Activated CD4-positive, alpha-beta T cell treated with anti-CD3 and anti-CD28 coated beads, Interleukin-2, amount 50 U/mL, for 16 hours (primary cell): ENCODE data around the gene SEMA3D.

Experiments
- DNase-seq: peaks from one replicate; pipeline ENCODE4 v3.0.0-alpha.2; 2020

SEMA3D gene

DNA sequence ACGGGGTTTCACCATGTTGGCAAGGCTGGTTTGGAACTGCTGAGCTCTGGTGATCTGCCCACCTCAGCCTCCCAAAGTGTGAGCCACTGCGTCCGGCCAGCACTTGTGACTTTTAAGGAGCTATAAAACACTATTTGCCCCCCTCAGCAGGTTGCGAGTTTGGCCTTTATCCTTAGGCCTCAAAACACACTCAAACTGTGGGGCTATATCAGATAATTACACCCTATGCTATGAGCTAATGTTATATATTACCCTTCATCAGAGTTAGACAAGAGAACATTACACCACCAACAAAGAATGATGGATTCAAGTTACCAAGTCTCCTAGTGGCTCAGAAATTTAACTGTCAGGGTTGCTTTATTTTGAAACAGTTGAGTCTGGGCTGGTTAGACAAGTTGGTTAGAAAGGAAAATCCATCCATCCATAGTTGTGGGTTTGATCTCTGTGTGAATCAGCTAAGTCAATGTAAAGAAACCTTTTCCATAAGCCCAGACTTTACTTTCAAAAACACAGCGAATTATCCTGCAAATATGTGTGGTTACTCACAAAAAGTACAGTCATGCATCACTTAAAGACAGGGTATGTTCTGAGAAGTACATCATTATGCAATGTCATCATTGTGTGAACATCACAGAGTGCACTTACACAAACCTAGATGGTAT lies 115.8 kb downstream of the SEMA3D start:
- no peak for DNase-seq

DNA sequence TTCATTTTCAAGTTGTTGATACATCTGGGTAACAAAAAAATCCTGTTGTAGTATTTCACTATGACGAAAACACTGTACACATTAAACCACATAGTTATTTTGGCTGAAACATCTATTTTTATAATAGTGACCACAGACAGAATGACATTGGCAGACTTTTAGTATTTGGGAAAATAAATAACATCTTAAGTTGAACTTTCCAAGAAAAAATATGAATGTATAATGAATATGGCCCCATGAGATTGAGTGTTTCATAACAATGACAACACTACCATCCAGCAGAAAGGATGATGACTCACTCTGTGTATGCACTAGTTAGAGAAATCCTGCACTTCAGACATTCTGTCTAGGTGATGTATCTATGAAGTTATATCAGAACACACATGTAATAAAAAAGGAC lies 118.1 kb downstream of the SEMA3D start:
- DNase-seq = no peak

DNA sequence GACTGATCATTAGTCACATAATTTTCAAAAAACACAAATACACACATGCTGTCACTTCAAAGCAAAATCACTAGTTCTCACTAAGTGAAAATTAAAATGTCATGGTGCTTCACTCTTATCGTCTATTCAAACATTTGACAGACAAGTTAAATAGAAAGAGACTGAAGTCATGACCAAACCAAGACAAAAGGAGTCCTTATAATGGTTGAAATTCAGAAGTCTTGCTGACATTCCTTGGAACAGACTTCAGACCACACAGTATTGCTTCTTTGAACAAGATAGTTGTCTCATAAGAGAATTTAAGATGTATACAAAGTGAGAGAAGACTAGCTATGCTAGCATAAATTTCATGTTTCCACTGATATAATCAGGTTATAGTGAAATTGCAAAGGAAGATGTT lies 119.5 kb downstream of the SEMA3D start:
- no peak for DNase-seq

DNA sequence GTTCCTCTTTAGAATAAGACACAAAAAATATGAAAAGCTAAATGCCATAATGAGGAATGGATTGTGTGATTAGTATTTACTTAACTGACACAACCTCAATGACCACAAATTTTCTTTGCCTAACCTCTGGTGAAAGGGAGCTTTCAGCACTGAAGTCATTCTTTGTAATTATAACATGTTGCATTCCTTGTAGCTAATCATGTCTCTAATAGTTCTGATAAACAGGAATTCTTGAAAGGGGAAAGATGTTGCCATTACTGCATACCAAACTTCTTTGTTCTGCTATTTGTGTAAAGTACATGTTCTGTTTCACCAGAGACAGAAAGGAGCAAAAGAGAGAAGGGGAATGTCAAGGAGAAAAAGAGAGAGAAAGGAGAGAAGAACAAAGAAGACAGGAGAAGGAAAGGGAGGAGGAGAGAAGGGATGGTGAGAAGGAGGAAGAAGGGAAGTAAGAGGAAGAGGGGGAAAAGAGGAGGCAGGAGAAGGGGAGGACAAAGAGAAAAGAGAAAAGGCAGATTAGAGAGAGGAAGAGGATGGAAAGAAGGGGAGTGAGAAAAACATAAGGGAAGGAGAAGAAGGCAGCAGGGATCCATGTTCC lies 120.9 kb downstream of the SEMA3D start:
- DNase-seq = no peak

DNA sequence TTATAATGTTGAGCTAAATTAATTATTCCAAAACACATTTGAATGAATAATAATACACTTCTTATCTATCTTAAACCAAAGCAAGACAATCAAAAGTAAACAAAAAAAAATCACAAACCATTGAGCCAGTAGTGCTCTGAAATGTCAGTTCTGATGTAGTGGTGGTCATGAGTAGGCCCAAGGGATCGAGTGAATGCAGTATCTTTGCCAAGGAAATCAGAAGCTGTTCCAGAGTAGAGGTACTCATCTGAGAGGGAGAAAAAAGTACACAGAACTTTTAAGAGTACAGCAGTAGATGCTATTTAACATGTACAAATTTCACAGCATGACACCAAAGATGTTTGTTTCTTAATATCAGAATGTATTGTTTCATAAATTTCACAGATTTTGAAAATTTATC lies 121.5 kb downstream of the SEMA3D start:
- no peak for DNase-seq

DNA sequence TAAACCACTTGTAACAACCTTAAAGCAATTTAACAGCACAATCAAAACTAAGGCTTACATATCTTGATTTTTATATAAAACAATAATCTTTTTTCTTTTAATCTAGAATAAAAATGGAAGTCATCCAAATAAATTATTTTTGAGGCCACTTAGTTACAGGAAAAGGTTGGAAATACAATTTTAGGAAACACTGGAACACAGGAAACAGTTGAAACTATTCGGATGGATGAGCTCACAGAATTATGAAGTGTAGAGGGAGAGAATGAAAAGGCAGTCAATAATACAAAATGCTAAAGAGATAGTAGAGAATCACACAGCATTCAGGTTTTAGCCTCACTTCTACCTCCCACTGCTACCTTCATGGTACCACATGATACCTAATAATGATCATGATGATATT lies 124.2 kb downstream of the SEMA3D start:
- no peak for DNase-seq

DNA sequence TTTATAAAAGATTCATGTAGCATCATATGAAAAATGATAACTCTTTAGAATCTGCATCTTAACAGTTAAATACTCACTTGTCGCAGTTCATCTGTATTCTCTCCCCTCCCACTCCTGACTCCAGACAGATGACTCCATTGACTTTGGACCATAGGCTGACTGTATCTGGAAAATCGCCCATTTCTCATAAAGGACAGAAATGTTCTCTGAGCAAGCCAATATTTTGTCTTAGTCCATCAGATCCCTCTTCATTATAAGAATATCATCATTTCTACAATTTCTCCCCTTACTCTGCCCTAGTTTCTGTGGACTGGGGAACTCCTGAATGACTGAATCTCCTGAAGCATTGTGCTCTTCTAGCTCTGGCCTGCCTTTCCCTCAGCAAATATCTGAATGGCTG lies 125.4 kb downstream of the SEMA3D start:
- no peak for DNase-seq

DNA sequence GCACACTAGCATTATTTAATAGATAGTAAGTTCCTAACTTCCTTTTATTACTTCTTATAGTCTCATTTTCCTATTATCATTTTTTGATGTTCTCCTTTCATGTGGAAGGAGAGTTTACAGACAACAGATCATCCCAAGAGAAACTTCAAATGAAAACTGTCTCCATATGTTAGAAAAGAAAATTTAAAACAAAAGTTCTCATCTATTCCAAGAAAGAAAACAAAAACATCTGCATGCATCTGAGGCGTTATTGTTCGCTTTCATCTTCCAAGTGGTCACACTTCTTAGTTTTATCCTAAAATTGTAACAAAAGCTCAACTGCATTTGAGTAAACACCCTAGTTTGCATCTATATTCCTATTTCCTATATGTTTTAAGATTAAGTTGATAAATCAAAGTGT lies 126.2 kb downstream of the SEMA3D start:
- no peak for DNase-seq

DNA sequence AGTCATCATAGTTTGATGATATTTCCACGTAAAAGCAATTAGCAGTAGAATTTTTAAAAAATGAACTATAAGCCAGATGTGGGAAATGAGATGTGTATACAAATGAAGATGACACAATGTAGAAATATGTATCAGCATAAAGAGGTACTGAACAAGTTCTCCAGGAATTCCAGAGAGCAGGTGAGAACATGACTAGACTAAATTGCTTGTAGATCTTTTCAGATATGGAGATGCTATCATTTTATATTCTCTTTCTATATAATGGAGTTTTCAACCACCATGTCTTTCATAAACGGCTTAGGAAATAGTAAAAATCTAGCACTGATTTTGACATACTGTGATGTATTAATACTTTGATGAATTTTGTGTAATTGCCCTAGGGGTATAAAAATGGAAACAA lies 130.9 kb downstream of the SEMA3D start:
- no peak for DNase-seq

DNA sequence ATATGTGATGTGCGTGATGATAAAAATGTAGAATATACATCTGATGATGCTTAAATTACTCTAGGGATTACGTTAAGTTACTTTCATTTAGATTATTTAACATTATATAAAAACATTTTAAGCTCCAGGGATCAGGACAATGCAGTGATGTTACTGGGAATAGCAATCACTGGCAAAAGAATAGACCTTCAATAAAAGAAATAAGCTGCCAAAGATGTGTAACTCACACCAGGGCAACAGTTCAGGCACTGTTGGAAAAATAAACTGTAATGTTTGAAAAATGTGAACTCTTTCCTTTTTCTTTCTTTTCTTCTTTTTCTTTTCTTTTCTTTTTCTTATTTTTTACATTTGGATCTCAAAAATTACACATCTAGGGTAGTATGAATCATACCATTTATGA lies 131.7 kb downstream of the SEMA3D start:
- no peak for DNase-seq

DNA sequence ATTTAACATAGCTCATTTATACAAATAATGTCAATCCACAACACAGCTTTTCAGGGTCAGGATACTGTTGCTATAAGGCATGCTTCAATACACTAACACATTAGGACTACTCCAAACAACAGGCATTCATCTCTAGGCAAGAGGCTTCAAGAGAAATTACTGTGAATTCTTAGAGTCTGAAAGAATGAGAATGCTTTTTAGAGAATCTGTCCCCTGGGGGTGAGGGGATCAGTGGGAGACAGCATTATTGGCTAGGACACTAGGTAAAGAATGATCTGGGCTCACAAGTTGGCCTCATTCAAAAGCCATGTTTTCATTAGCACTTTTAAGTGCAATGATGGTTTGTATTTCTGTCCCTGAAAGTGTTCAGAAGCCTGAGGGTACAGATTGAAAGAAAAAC lies 132.6 kb downstream of the SEMA3D start:
- DNase-seq = no peak

DNA sequence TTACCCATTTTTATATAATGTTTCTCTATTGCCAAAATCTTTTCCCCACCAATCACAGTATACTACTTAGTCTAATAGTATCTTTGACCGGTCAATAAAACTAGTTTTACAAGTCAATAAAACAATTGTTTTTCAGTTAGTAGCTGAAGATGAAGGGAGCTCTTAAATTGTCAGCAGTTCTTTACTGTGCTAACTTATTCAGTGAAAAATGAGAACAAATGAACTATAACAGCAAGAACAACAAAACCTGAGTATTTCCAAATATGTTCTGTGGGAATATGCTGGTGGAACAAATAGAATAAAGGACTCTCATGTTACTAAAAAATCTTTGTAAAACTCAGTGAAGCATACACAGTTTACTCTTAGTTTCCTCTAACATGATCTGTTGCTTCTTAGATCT lies 134.0 kb downstream of the SEMA3D start:
- DNase-seq = no peak

DNA sequence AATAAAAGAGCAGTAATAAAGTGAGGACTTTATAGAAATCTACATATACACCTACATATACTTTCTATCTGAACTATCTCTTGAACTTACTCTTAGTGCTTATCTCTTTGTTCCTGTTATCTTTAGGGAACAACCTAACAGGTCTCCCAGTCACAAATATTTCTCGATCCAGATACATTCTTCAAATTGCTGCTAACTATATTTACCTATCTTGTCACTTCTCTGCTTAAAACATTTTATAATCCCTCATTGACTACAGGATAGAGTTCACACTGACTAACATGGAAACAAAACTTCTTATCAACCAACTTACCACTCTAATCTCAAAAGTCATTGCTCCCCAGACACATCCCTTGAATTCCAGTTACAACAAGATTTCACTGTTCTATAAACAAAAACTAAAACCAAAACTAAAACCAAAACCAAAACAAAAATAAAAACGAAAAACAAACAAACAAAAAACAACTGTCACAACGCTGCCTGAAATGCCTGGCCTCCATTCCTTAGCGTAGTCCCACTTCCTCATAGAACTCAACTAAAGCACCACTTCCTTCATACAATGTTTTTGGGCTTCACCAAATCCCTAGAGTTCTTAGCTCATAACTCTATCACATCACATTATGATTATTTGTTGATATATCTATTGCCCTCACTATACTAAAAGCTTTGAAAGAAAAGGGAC lies 134.7 kb downstream of the SEMA3D start:
- DNase-seq = no peak

DNA sequence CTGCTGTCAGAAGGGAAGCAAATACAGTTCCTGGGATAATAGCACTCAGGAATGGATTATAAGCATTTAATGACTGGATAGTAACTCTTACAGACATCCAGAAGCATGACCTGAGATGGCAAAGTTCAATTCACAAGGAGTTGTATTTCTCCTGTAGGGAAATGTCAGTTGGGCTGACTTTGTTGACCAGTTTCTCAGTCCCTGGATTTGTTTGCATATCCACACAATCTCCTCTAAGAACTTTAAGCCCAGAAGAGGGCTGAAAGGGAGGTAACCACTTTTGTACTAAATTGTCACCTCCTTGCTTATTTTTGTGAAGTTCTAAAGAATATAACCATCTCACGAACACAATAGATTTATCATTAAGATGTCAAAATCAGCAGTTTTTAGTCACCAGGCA lies 140.3 kb downstream of the SEMA3D start:
- no peak for DNase-seq

DNA sequence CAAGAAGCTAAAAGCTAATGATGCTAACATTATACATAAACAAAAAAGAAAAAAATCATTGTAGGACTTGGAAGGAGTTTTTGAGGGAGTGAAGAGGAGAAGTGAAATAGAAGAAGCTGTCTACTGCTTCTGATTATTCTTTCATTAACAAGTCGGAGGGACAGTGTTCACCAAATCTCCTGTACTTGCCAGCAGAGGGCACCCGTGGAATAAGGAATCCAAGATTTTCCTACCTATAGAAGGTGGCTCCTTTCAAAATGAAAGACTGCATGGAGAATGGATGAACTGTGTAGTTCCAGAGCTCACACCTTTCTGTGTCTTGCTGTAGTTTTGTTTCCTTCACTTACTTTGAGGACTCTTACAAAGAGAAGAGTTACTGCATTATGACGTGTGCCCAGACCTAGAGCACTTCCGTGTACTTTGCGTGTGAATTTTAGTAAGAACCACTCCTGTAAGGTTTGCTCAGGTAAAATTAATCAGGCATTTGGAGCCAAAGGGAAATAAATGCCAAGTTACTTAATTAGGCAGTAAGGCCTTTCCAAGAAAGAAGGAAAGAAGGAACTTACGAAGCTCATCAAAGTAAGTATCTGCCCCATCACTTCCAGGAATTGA lies 145.1 kb downstream of the SEMA3D start:
- peak; percentile 29 for DNase-seq

DNA sequence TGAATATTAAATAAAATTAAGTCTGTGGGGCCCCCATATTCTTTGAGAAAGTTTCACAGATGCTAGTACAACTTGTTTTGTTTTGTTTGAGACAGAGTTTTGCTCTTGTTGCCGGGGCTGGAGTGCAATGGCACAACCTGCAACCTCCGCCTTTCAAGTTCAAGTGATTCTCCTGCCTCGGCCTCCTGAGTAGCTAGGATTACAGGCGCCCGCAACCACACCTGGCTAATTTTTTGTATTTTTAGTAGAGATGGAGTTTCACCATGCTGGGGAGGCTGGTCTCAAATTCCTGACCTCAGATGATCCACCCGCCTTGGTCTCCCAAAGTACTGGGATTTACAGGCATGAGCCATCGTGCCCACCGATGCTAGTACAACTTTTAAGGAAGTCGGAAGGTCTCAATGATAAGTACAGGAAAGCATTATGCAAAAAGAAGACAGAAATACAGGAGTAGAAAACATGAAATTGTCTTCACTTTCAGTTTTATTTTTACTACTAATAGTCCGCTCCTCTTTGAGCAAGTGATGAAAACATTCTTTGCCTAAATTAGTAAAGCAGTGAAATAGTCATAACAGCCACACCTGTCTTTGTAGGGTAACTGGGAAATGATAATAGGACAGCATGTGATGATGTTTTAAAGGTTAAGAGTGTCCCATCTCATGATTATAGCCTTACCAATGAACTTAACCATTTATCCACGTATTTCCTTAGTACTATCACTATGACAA lies 147.5 kb downstream of the SEMA3D start:
- DNase-seq = no peak

DNA sequence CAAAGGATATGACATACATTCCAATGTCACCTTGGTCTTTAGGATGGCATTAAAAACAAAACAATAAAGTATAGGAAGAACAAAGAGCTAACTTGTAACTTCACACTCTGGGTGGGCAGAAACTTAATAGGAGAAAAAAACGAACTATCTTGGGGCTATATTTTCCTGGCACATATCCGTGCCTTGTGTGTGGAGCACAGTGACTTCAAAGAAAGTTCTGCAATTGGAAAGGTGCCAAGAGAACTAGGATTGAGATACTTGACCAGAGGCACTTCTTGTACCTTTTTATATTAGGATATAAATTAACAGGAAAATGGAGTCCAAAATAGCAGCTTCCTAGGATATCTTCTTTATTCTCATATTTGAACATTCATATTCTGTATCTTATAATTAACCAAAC lies 148.4 kb downstream of the SEMA3D start:
- no peak for DNase-seq

DNA sequence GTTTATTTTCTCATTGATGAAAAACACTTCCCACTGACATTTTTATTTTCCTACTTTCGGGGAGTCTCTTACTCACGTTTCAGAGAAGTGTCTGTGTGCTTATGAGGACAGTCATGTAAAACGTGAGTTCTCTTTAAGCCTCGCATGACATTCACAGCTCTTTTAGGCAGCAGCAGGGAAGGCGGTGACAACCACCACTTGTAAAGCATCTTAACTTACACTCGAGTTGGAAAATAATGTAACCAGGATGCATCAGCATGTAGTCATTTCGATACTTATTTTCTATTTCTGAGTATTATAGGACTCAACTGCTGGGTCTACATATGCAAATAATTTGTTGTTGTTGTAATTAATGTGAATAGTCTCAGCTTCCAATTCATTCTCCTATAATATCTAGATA lies 153.6 kb downstream of the SEMA3D start:
- DNase-seq = no peak

DNA sequence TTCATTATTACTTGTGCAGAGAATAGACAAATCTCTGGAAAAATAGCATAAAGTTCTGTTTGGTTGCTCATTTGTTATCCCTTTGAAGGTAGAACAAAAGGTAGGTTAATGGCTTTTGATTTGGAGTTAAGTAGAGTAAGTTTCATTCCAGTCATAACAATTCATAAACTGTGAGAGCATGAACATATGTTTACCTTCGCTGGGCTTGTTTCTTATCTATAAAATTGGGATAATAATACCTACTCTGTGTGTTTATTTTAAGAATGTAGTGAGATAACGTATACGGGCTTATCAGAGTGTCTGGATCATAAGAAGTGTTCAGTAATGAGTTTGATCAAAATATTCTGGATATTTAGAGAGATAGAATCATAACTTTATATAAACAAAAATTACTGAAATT lies 155.4 kb downstream of the SEMA3D start:
- DNase-seq = no peak

DNA sequence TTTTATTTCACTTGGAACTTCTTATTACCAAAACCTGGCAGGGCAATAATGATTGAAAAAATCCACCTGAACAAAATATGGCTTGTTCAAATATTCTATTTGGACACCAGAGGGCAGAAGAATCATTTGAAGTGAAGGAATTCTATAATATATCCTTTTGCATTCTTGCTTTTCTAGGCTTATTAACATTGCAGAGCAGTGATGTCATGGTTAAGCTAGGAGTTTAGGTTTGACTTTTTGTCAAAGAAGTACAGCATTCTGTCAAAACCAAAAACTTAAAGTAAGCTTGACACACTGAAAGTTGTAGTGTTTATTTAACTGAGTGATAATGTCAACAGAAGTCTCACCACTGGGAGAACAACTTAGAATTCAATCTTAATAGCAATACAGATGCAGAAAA lies 156.0 kb downstream of the SEMA3D start:
- DNase-seq = no peak

DNA sequence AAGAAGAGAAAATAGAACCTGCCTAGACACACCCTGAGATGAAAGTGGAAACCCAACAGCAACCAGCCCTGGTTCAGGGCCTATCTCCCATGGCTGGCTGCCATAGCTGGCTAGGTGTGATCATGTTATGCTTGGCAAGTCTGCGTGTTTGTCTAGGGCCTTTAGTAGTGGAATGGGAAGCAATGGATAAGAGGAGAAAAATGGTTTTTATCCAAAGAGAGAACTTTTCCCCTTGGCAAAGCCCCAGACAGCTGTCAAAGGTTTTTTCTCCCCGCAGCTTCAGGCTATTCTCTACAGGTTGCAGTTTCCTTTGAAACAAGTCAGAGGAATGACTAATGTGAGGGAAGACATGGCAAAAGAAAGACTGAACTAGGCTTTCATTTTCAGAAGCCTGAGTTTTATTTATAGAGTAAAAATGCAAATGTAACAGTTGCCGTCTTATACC lies 161.5 kb downstream of the SEMA3D start:
- DNase-seq = no peak

DNA sequence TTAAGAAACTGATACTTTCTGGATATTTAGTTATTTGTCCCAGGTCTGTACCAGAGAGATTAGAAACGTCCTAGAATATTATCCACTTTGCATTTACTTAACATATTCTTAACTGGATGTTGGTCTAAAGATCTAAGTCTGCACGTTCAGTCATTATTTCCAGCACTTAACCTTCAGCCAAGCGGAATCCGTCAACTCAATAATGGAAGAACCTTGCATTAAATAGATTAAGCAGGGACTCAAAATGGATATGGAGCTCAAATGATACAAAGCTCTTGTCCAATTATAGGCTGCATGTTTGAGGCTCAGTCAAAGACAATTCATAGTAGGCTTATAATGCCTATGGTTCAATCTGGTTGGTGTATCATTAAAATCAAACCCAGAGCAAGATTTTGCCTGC lies 162.9 kb downstream of the SEMA3D start:
- DNase-seq = no peak

DNA sequence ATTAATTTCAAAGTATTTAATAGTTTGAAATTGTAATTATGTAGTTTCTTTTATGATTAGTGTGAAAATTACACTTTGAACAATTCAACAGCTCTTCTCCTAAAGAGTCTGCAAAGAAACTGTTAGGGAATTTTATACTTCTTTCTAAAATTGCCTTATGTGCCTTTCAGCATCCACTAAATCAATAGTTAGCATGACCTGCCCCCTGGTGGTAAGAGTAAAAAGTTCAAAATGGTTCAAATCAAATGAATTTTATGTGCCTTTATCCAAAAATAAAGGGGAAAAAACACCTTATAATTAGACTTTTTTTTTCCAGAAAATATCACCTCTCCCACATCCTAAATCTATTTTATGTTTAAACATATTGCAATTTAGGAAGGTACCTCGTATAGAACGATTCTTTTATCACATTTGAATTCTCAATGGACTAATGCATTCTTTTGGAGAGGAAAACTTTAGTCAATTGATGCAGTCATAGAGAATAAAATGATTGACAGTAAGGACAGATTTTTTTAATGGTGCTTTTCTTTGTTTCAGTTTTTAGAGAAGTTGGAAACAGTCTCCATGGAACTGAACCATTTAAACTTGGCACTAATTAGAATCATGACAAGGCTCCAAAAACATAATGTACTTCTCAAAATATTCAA lies 163.7 kb downstream of the SEMA3D start:
- peak; percentile 37 for DNase-seq
